ENCODE measurements around the gene SS18L1.

SS18L1 gene

GRCh38 chr20:62186887-62187866, 43.6 kb downstream of the SS18L1 start:
- Histone ChIP-seq H3K27ac (ENCODE audit: low read length, poor library complexity, severe bottlenecking) (no peak overlapping the region), H3K4me1 (ENCODE audit: control insufficient read depth, insufficient read depth, low read depth, low read length) (peaks cover 10% of the 10 kb centered on the region), H4K91ac (ENCODE audit: low read length) (no peak overlapping the region), H2BK15ac (ENCODE audit: low read depth, poor library complexity, severe bottlenecking) (no peak overlapping the region), H4K8ac (ENCODE audit: low read length) (no peak overlapping the region), H3K4me3 (ENCODE audit: insufficient read depth in 1 of 2, low read depth in 1 of 2, low read length in 2 of 2) (peak overlapping the region in 1 of 2 experiments; percentile 5), H2AK5ac (ENCODE audit: low read length, severe bottlenecking) (peak overlapping the region; percentile 27), H3K23ac (ENCODE audit: low read length in 2 of 2) (no peak overlapping the region), H3K9ac (ENCODE audit: low read length) (peak overlapping the region; percentile 40), H3K79me1 (replicated peaks; ENCODE audit: low read length, poor library complexity, severe bottlenecking) (peaks cover 45% of the 10 kb centered on the region), H2BK120ac (ENCODE audit: low read depth, low read length) (no peak overlapping the region), H2BK12ac (ENCODE audit: low read length in 2 of 2) (no peak overlapping the region), H3K27me3 (ENCODE audit: control insufficient read depth in 1 of 2, insufficient read depth in 1 of 2, low read length in 2 of 2) (no peaks in the 10 kb centered on the region), H3K4me2 (ENCODE audit: low read length, poor library complexity, severe bottlenecking) (no peak overlapping the region), H3K9me3 (ENCODE audit: control insufficient read depth, low read length) (no peaks in the 10 kb centered on the region), H2BK5ac (ENCODE audit: low read depth, low read length, poor library complexity, severe bottlenecking) (no peak overlapping the region), H3K18ac (ENCODE audit: low read depth in 1 of 2, low read length in 2 of 2) (no peak overlapping the region), H3K36me3 (ENCODE audit: control insufficient read depth in 1 of 2, insufficient read depth in 2 of 2, low read depth in 1 of 2, low read length in 2 of 2) (peaks cover 23 to 27% of the 10 kb centered on the region in 2 experiments), H3K14ac (ENCODE audit: low read length in 2 of 2) (no peak overlapping the region), H2AFZ (ENCODE audit: low read depth, low read length) (no peak overlapping the region), H3K4ac (ENCODE audit: low read depth in 1 of 2, low read length in 2 of 2) (no peak overlapping the region)
- 89% methylated on average over 11 of the region's 13 CpGs for WGBS
- peak; percentile 8 for DNase-seq

DNA sequence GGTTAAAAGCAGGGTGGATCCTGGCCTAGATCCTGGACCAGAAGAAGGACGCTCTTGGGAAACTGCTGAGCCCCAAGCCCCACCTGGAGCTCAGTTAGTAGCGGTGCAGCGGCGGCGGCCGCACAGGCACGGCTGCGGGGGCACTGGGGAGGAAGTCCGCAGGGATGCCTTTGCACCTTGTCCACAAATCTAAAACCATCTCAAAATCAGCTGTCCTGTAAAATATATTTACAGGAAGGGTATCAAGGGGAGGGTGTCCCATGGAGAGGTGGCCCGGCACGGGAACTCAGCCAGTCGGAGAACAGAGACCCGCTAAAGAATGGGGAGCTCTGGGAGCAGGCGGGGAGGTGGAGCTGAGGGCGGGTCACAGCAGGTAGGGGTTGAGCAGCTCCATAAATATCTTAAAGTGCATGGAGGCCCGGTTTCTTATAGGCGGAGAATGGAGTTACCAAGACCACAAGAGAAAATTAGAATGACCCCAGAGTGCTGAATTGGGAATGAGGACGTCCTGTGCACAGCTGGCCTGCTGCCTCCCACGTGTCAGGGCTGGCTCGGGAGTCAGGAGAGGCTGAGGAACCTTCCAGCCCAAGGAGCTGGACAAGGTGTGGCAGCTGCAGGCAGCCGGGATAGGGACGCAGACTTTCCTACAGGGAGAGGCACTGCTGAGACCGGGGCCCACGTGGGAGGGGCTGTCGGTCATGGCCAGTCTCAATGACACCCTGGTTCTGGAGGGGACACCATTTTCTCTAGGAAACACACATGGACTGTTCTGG, 47.3 kb downstream of the SS18L1 start:
- 89% methylated on average over 23 of the region's 25 CpGs for WGBS
- no peak overlapping the region for H4K8ac ChIP-seq (ENCODE audit: low read length)
- no peak overlapping the region for H4K91ac ChIP-seq (ENCODE audit: low read length)
- H3K9ac ChIP-seq (ENCODE audit: low read length) = no peak overlapping the region
- H2BK15ac ChIP-seq (ENCODE audit: low read depth, poor library complexity, severe bottlenecking) = no peak overlapping the region
- peaks cover 8% of the 10 kb centered on the region for H3K4me1 ChIP-seq (ENCODE audit: control insufficient read depth, insufficient read depth, low read depth, low read length)
- H3K4me2 ChIP-seq (ENCODE audit: low read length, poor library complexity, severe bottlenecking) = no peak overlapping the region
- H3K4ac ChIP-seq (ENCODE audit: low read depth in 1 of 2, low read length in 2 of 2) = no peak overlapping the region
- no peak overlapping the region for H2BK5ac ChIP-seq (ENCODE audit: low read depth, low read length, poor library complexity, severe bottlenecking)
- H3K27ac ChIP-seq (ENCODE audit: low read length, poor library complexity, severe bottlenecking) = no peak overlapping the region
- no peak overlapping the region for H2BK12ac ChIP-seq (ENCODE audit: low read length in 2 of 2)
- H3K18ac ChIP-seq (ENCODE audit: low read depth in 1 of 2, low read length in 2 of 2) = no peak overlapping the region
- H2BK120ac ChIP-seq (ENCODE audit: low read depth, low read length) = no peak overlapping the region
- no peak overlapping the region for H2AFZ ChIP-seq (ENCODE audit: low read depth, low read length)
- no peak overlapping the region for H2AK5ac ChIP-seq (ENCODE audit: low read length, severe bottlenecking)
- H3K23ac ChIP-seq (ENCODE audit: low read length in 2 of 2) = no peak overlapping the region
- H3K4me3 ChIP-seq (ENCODE audit: insufficient read depth in 1 of 2, low read depth in 1 of 2, low read length in 2 of 2) = peak overlapping the region in 1 of 2 experiments; percentile 1
- DNase-seq = no peak
- H3K27me3 ChIP-seq (ENCODE audit: control insufficient read depth in 1 of 2, insufficient read depth in 1 of 2, low read length in 2 of 2) = no peaks in the 10 kb centered on the region
- peaks cover 36% of the 10 kb centered on the region for H3K79me1 ChIP-seq (replicated peaks; ENCODE audit: low read length, poor library complexity, severe bottlenecking)
- no peaks in the 10 kb centered on the region for H3K9me3 ChIP-seq (ENCODE audit: control insufficient read depth, low read length)
- H3K14ac ChIP-seq (ENCODE audit: low read length in 2 of 2) = no peak overlapping the region
- peaks cover 31 to 38% of the 10 kb centered on the region in 2 experiments for H3K36me3 ChIP-seq (ENCODE audit: control insufficient read depth in 1 of 2, insufficient read depth in 2 of 2, low read depth in 1 of 2, low read length in 2 of 2)

- Histone ChIP-seq H3K4me1 (ENCODE audit: control insufficient read depth, insufficient read depth, low read depth, low read length) (peaks cover 6% of the 10 kb centered on the region), H4K91ac (ENCODE audit: low read length) (no peak overlapping the region), H2AFZ (ENCODE audit: low read depth, low read length) (no peak overlapping the region), H3K18ac (ENCODE audit: low read depth in 1 of 2, low read length in 2 of 2) (no peak overlapping the region), H3K27ac (ENCODE audit: low read length, poor library complexity, severe bottlenecking) (no peak overlapping the region), H3K4me2 (ENCODE audit: low read length, poor library complexity, severe bottlenecking) (no peak overlapping the region), H3K9ac (ENCODE audit: low read length) (no peak overlapping the region), H4K8ac (ENCODE audit: low read length) (no peak overlapping the region), H2AK5ac (ENCODE audit: low read length, severe bottlenecking) (no peak overlapping the region), H3K9me3 (ENCODE audit: control insufficient read depth, low read length) (no peaks in the 10 kb centered on the region), H2BK12ac (ENCODE audit: low read length in 2 of 2) (no peak overlapping the region), H3K23ac (ENCODE audit: low read length in 2 of 2) (no peak overlapping the region), H3K36me3 (ENCODE audit: control insufficient read depth in 1 of 2, insufficient read depth in 2 of 2, low read depth in 1 of 2, low read length in 2 of 2) (peaks cover 37 to 42% of the 10 kb centered on the region in 2 experiments), H3K4me3 (ENCODE audit: insufficient read depth in 1 of 2, low read depth in 1 of 2, low read length in 2 of 2) (no peak overlapping the region), H3K27me3 (ENCODE audit: control insufficient read depth in 1 of 2, insufficient read depth in 1 of 2, low read length in 2 of 2) (no peaks in the 10 kb centered on the region), H3K79me1 (replicated peaks; ENCODE audit: low read length, poor library complexity, severe bottlenecking) (peaks cover 35% of the 10 kb centered on the region), H2BK5ac (ENCODE audit: low read depth, low read length, poor library complexity, severe bottlenecking) (no peak overlapping the region), H2BK15ac (ENCODE audit: low read depth, poor library complexity, severe bottlenecking) (no peak overlapping the region), H3K4ac (ENCODE audit: low read depth in 1 of 2, low read length in 2 of 2) (no peak overlapping the region), H2BK120ac (ENCODE audit: low read depth, low read length) (no peak overlapping the region), H3K14ac (ENCODE audit: low read length in 2 of 2) (no peak overlapping the region)
- DNase-seq = no peak
- 93% methylated on average over 14 of the region's 14 CpGs for WGBS
These were observed 48.4 kb downstream of the SS18L1 start for GRCh38 chr20:62191781-62192559.

All from mesenchymal stem cell (in vitro differentiated cells and primary cell).